Muscle of arm (tissue), 12 donors: Measurements from ENCODE around the gene PSME3IP1. TPM values are rescaled to one million over a fixed set of nuclear protein-coding genes. Genes with fewer than 3 reads are reported as not detected.
"Not testable (repeated sequence)": the region's sequence is repeated elsewhere in the genome, so short reads cannot be mapped to it uniquely, and the experiment has no call there.

Experiments
- DNase-seq: peaks from one replicate; pipeline ENCODE4 v3.0.0-alpha.2; 2013
- polyA plus RNA-seq, 12 donors: library from polyadenylated mRNA; unstranded; fragments of 120-200 nt; gene quantifications; one replicate each; pipeline ENCODE4 v1.2.1, GENCODE V29; 2013; ENCODE audit not compliant: insufficient read length in 12 of 12

Gene PSME3IP1
- polyA plus RNA-seq, 12 donors, result 46.4 to 99.6 (median 60.1) TPM; not detected in 1

GRCh38 chr16:57202095-57202886, 16.5 kb upstream of the PSME3IP1 start:
- no peak for DNase-seq

GRCh38 chr16:57200926-57201325, 15.1 kb upstream of the PSME3IP1 start:
- not testable (repeated sequence) for DNase-seq

GRCh38 chr16:57200321-57200720, 14.5 kb upstream of the PSME3IP1 start:
- not testable (repeated sequence) for DNase-seq

- no peak for DNase-seq
These were observed 10.9 kb upstream of the PSME3IP1 start for GRCh38 chr16:57196753-57197152.

GRCh38 chr16:57196286-57196685, 10.4 kb upstream of the PSME3IP1 start:
- DNase-seq, result no peak

DNA sequence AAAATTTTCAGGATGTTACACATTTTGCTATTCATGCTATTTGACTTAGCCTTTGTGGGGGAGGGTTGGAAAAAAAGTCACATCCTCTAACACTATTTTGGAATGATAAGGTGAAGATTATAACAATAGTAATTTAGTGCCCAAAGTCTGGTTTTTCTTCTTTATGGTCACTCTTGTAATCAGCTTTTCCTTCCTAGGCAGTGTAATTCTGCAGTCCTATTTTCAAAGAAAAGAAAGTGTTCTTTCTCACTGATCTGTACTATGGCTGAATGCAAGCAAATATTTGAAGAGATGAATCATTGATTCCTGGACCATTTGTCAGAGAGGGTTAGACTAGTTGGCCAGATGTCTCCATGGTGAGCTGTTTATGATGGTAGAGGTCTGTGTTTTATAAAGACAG, 8.7 kb upstream of the PSME3IP1 start:
- DNase-seq, result peak; percentile 30

GRCh38 chr16:57192720-57193486, 7.1 kb upstream of the PSME3IP1 start:
- DNase-seq, result no peak

GRCh38 chr16:57192146-57192545, 6.3 kb upstream of the PSME3IP1 start:
- DNase-seq, result no peak

- no peak for DNase-seq
These were observed 5.3 kb upstream of the PSME3IP1 start for GRCh38 chr16:57191056-57191571.

DNA sequence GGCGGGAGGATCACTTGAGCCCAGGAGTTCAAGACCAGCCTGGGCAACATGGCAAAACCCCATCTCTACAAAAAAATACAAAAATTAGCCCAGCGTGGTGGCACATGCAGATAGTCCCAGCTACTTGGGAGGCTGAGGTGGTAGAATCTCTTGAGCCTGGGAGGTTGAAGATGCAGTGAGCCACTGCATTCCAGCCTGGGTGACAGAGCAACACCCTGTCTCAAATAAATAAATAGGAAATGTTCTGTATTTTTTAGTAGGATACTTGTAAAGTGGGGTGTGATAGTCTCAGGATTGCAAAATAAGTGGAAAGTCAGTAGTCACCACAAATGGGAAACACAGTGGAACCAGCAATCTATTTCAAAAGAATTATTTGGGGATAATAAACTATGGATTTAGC, 4.3 kb upstream of the PSME3IP1 start:
- DNase-seq, result no peak

DNA sequence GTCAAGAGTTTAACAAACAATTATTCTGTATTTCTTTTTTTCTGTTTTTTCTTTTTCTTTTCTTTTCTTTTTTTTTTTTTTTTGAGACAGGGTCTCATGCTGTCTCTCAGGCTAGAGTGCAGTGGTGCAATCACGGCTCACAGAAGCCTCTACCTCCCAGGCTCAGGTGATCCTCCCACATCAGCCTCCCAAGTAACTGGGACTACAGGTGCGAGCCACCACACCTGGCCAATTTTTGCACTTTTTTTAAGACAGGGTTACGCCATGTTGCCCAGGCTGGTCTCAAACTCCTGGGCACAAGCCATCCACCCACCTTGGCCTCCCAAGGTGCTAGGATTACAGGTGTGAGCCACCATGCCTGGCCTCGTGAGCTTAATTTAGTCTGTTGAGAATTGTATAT, 3.7 kb upstream of the PSME3IP1 start:
- not testable (repeated sequence) for DNase-seq

DNA sequence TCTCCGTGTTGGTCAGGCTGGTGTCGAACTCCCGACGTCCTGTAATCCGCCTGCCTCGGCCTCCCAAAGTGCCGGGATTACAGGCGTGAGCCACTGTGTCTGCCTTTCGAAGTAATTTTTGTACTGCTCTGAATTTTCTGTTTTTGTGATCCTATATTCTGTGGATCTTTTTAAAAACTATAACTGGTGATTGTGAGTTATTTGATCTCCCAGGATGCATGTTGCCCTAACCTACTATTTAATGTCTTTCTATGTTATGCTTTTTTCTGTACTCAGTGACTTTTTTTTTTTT, 2.8 kb upstream of the PSME3IP1 start:
- DNase-seq, result no peak

DNA sequence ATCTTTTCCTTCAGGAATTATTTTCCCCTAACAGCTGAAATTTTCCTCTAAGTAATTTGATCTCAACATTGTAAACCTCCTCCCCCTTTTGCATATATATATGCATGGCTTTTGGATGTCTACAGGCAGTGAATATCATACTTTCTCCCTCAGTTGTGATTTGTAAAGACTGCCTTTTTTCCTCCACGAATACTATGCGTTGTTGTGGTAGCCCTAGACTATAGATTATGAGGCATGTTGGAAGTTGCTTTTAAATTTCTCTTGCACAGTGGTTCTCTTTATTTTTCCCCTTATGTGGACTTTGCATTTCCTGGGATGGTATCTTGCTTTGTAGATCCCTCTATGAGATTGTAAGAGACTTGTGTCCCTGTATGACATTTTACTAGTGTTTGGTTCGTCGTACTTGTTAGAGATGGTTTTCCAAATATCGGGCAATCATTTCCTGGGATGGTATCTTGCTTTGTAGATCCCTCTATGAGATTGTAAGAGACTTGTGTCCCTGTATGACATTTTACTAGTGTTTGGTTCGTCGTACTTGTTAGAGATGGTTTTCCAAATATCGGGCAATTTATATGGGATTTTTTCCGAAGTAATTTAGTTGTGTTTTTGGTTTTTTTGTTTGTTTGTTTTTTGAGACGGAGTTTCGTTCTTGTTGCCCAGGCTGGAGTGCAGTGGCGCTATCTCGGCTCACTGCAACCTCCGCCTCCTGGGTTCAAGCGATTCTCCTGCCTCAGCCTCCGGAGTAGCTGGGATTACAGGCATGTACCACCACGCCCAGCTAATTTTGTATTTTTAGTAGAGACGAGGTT, 2.3 kb upstream of the PSME3IP1 start:
- not testable (repeated sequence) for DNase-seq

DNA sequence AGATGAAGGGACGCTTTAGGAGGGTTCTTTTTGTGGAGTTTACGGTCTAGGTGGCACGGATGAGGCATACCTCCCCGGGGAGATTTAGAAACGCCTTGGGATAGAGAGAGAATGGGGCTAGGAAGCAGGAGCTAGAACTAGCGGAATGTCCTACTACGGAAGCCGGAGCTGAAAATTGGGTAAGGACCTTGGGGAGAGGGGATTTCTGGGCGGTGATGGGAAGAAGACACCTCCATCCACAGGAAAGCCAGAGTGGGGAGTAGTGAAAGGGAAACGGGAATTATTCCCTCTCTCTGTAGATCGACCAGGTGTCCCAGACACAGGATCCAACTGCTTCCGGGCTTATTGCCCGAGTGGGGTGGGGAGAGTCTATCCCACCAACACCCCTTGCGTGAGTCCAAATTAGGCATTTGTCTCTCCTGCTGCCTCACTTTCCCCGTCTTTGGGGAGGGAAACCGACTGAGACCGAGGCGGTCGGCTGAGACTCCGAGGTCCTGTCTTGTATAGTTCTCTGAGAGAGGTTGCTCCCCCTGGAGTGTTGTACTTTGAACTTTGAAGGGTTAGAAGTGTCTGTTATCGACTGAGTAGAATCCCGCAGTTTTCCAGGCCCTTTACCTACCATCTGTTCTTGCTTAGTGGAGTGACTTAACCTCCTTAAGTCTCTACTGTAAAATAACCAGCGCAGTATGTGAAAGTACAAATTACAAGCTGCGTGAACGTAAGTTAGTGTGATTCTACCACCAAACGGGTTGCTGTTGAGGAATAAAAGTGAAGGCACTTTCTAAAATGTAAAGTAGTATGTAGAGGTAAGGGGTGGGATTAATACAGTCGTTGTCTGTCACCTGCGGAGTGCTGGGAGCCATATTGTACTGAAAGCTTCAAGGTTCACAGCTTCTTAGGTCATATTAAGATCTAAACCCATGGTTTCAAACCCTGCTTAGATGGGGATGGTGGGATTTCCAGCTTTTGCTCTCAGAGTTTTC, 1.3 kb upstream of the PSME3IP1 start:
- DNase-seq, result peak; percentile 52

DNA sequence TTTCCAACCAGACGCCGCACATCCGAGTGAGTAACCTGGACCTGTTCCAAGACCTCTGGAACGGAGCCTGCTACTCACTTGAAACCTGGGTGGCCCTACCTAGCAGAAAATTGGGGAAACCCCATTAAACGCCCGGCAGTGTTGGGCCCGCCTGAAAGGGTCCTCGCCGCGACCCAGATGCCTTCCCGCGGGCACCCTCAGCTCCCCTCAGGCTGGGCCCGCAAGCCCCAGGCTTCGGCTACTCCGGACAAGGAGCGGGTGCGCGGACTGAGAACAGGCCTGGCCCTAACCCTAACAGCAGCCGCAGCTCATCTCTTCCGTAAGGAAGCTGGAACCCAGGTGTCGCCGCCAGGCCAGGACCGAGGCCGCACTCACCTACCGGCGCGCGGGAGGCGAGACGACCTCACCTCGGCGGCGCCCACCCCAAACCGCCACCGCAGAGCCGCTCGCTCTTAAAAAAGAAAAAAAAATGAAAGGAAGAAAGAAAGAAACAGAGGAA, 344 bp downstream of the PSME3IP1 start:
- peak; percentile 55 for DNase-seq

GRCh38 chr16:57184887-57185445, 873 bp downstream of the PSME3IP1 start:
- no peak for DNase-seq

DNA sequence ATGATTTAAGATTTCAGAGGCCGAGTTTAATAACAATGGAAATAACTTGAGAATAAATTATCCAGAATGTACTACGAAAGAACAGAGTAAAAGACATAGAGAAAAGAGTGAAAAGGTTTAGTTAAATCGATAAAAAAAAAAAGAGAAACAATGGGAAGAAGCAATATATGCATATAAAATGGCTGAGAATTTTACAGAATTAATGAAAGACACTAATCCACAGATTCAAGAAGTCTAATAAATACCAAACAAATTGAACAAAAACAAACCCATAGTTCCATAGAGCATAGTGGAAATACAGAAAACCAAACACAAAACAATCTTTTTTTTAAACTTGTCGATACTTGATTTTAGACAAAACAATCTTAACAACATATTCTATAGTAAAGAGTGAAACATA, 1.7 kb downstream of the PSME3IP1 start:
- no peak for DNase-seq

DNA sequence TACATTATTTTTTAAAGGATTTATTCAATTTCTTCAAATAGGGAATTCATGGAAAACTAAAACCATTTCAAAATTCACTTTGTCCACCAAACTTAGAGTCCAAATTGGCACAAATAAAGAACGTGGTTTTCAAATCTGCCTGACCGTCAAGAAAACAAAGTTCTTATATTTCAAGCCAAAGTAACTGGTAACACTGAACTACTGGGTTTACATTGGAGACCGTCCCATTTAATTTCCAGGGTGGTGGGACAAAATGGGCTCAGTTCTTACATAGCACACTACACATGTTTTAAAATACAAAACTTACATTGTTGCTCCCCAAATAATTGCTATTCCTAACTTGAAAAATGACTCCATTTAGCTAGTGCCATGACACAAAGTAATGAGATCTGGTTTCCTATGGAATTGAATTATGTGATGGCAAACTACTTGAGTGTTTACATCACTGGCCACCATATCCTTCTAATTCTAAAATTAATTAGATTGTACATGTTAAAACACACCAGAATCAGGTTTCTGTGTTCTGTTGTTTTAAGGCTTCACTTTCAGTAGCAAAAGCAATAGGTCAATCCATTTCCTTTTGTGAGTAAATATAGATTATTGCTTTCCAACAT, 6.5 kb downstream of the PSME3IP1 start:
- no peak for DNase-seq

DNA sequence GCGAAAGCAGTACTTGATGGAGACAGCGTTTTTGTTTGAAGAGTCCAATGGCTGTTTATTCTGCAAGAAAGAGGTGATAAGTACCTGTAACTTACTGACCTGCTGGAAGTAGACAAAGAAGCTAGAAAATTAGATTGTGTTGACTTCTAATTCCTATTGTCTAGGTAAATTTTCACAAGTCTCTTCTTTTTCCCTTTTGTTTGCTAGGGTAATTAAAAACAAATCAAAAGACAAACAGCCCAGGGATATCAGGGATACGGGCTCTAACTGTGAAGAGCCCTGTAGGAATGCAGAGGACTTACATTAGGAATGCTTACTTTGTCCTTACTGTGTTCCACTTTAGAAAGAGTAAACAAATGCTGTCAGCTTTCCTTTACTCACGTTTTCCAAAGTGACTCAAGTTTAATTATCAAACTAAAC, 7.0 kb downstream of the PSME3IP1 start:
- no peak for DNase-seq

GRCh38 chr16:57178196-57178595, 7.6 kb downstream of the PSME3IP1 start:
- no peak for DNase-seq
